ENCODE results near the gene PLEKHJ1. TPM values are rescaled to one million over a fixed set of nuclear protein-coding genes. Genes with fewer than 3 reads are reported as not detected.

The PLEKHJ1 gene
- total RNA-seq, 2 donors from 2014 or later, result 67.4 to 92.7 TPM

DNA sequence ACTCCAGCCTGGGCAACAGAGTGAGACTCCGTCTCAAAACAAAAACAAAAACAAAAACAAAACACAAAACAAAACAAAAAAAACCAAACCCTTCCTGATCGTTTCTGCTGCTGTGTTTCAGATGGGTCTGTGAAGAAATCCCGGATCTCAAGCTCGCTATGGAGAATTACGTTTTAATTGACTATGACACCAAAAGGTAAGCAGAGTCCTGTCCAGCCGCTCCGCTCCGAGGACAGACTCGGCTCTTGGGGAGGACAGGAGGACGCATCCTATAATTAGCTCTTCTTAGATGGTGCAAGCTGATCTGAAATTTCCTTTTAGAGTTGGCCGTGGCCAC, 50.4 kb downstream of the PLEKHJ1 start:
- no peaks in the 10 kb centered on the region for H3K9me3 Mint-ChIP-seq
- peaks cover 4 to 10% of the 10 kb centered on the region in 2 donors for H3K36me3 Mint-ChIP-seq (ENCODE audit: insufficient read depth in 2 of 2)
- DNase-seq (no peak), ATAC-seq (replicated peaks in 1 of 2) (no peak)
- no peak overlapping the region for H3K4me3 Mint-ChIP-seq
- H3K27me3 Mint-ChIP-seq (ENCODE audit: low read depth), result no peaks in the 10 kb centered on the region
- H3K4me1 Mint-ChIP-seq (ENCODE audit: low read depth), result peaks cover 12% of the 10 kb centered on the region
- no peak overlapping the region for H3K27ac Mint-ChIP-seq

DNA sequence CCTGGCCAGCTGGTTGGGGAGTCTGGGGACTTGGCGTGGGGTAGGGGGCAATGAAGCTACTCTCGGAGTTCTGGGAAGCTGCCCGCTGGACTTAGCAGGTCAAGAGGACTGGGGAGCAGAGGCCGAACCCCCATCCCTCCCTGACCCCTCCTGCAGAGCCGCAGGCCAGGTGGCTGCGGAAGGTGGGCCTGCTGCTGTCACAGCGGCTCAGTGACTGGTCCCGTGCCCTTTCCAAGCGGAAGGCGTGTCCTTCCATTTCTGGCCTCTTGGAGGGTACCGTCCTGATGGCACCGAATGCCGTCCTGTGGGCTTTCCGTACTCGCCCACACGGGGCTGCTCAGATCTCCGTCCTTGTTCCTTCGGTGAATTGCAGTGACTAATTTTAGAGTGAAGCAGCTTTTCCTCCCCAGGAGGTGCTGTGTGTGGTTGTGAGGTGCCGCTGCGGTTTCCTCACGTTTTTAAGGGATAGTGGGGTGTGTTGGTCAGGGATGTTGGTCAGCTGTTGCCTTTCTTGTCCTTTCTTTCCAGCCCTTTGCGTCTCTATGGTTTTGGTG, 51.6 kb downstream of the PLEKHJ1 start:
- no peak overlapping the region for H3K27ac Mint-ChIP-seq
- H3K9me3 Mint-ChIP-seq, result no peaks in the 10 kb centered on the region
- ATAC-seq (replicated peaks in 1 of 2) (no peak), DNase-seq (no peak)
- H3K36me3 Mint-ChIP-seq (ENCODE audit: insufficient read depth in 2 of 2), result peaks cover 4 to 10% of the 10 kb centered on the region in 2 donors
- peaks cover 12% of the 10 kb centered on the region for H3K4me1 Mint-ChIP-seq (ENCODE audit: low read depth)
- H3K27me3 Mint-ChIP-seq (ENCODE audit: low read depth), result no peaks in the 10 kb centered on the region
- H3K4me3 Mint-ChIP-seq, result no peak overlapping the region

Other genes with a start within 250 kb of the PLEKHJ1 start
- 10 to 100 TPM; 48.7 to 56.2 TPM for gene BTBD2, start 220.6 kb downstream of the PLEKHJ1 start, total RNA-seq
- 100 to 1,000 TPM; 120 to 121 TPM for gene MKNK2, start 185.1 kb downstream of the PLEKHJ1 start, total RNA-seq
- gene MOB3A, start 140.0 kb downstream of the PLEKHJ1 start, total RNA-seq, result 100 to 1,000 TPM; 129 to 134 TPM
- 10 to 100 TPM; 28.5 to 36.9 TPM for gene IZUMO4, start 139.4 kb downstream of the PLEKHJ1 start, total RNA-seq
- gene AP3D1, start 84.8 kb downstream of the PLEKHJ1 start, total RNA-seq, result 100 to 1,000 TPM; 111 to 114 TPM
- 10 to 100 TPM; 50.4 to 55.4 TPM for gene DOT1L, start 72.4 kb downstream of the PLEKHJ1 start, total RNA-seq
- gene SF3A2, start 495 bp upstream of the PLEKHJ1 start, total RNA-seq, result 100 to 1,000 TPM; 146 to 147 TPM
- gene AMH, start 13.0 kb upstream of the PLEKHJ1 start, total RNA-seq, result 1 to 10 TPM; 4.6 to 10.0 TPM
- 1 to 10 TPM in 1 of 2 donors, under 1 TPM in 1; 0.72 to 1.6 TPM for gene JSRP1, start 20.1 kb upstream of the PLEKHJ1 start, total RNA-seq
- under 1 TPM in 1 of 2 donors, not detected in 1; 0.09 TPM for gene PEAK3, start 45.8 kb upstream of the PLEKHJ1 start, total RNA-seq
- not detected for gene LINGO3, start 71.8 kb upstream of the PLEKHJ1 start, total RNA-seq
- gene LSM7, start 92.3 kb upstream of the PLEKHJ1 start, total RNA-seq, result 10 to 100 TPM; 74.7 to 84.5 TPM
- 10 to 100 TPM; 52.0 to 55.3 TPM for gene SPPL2B, start 92.4 kb upstream of the PLEKHJ1 start, total RNA-seq
- under 1 TPM in 1 of 2 donors, not detected in 1; 0.19 TPM for gene TMPRSS9, start 123.9 kb upstream of the PLEKHJ1 start, total RNA-seq
- 10 to 100 TPM; 51.4 to 54.0 TPM for gene TIMM13, start 191.3 kb upstream of the PLEKHJ1 start, total RNA-seq
- gene LMNB2, start 220.6 kb upstream of the PLEKHJ1 start, total RNA-seq, result 10 to 100 TPM; 72.2 to 76.8 TPM
- gene GADD45B, start 239.8 kb upstream of the PLEKHJ1 start, total RNA-seq, result 10 to 100 TPM; 84.4 to 84.5 TPM

Measured in activated T-cell treated with anti-CD3 and anti-CD28 coated beads, Interleukin-2, amount 50 U/mL, for 72 hours (primary cell).